ENCODE data around the gene CH25H. TPM values are rescaled to one million over a fixed set of nuclear protein-coding genes. Genes with fewer than 3 reads are reported as not detected.

Gene CH25H
- total RNA-seq, 2 donors from 2014 or later, result 1.0 to 2.0 TPM

- H3K27me3 ChIP-seq, result no peaks in the 10 kb centered on the region
- TF ChIP-seq CTCF (IDR thresholded peaks at IDR 0.05), result no peak
- H3K4me1 ChIP-seq, result no peaks in the 10 kb centered on the region
- intact Hi-C loops (cut with DNase I), result no loop called here
- DNase-seq, result peak in 1 of 4 donors; percentile 42
- no peak for ATAC-seq
- H3K9me3 ChIP-seq, result no peaks in the 10 kb centered on the region
- H3K36me3 ChIP-seq (replicated peaks in 1 of 2; ENCODE audit: insufficient read depth in 1 of 2, low read depth in 2 of 2), result peaks cover 0 to 3% of the 10 kb centered on the region in 2 donors
- H3K4me3 ChIP-seq, result no peak overlapping the region
- 49 to 87% methylated on average over 8 of the region's 8 CpGs for WGBS, 2 donors
- H3K27ac ChIP-seq, result peak overlapping the region in 2 of 4 donors; percentile 12 to 47
Observed at GRCh38 chr10:89242840-89243568, 35.9 kb upstream of the CH25H start.

- no peaks in the 10 kb centered on the region for H3K9me3 ChIP-seq
- intact Hi-C loops (cut with DNase I), result no loop called here
- H3K36me3 ChIP-seq (replicated peaks in 1 of 2; ENCODE audit: insufficient read depth in 1 of 2, low read depth in 2 of 2), result peaks cover 0 to 3% of the 10 kb centered on the region in 2 donors
- no peak for ATAC-seq
- no peaks in the 10 kb centered on the region for H3K27me3 ChIP-seq
- DNase-seq, result no peak
- no peaks in the 10 kb centered on the region for H3K4me1 ChIP-seq
- H3K4me3 ChIP-seq, result no peak overlapping the region
- TF ChIP-seq CTCF (IDR thresholded peaks at IDR 0.05) (no peak), POLR2A (IDR thresholded peaks at IDR 0.05) (no peak)
- H3K27ac ChIP-seq, result peak overlapping the region in 1 of 4 donors; percentile 47
Observed at GRCh38 chr10:89242345-89242684, 35.2 kb upstream of the CH25H start.

GRCh38 chr10:89241486-89242344 lies 34.6 kb upstream of the CH25H start:
- 82 to 85% methylated on average over 3 of the region's 3 CpGs for WGBS, 2 donors
- peaks cover 0 to 3% of the 10 kb centered on the region in 2 donors for H3K36me3 ChIP-seq (replicated peaks in 1 of 2; ENCODE audit: insufficient read depth in 1 of 2, low read depth in 2 of 2)
- no peaks in the 10 kb centered on the region for H3K9me3 ChIP-seq
- no peak for TF ChIP-seq CTCF (IDR thresholded peaks at IDR 0.05)
- no peak for TF ChIP-seq POLR2A (IDR thresholded peaks at IDR 0.05)
- no peaks in the 10 kb centered on the region for H3K4me1 ChIP-seq
- peak overlapping the region in 1 of 4 donors; percentile 47 for H3K27ac ChIP-seq
- ATAC-seq (peak; percentile 27), DNase-seq (peak in 1 of 4 donors; percentile 23)
- intact Hi-C loops (cut with DNase I), result no loop called here
- H3K27me3 ChIP-seq, result no peaks in the 10 kb centered on the region
- H3K4me3 ChIP-seq, result no peak overlapping the region

- Histone ChIP-seq H3K27me3 (no peaks in the 10 kb centered on the region), H3K27ac (no peak overlapping the region), H3K4me1 (no peaks in the 10 kb centered on the region), H3K9me3 (no peaks in the 10 kb centered on the region), H3K4me3 (no peak overlapping the region), H3K36me3 (replicated peaks in 1 of 2; ENCODE audit: insufficient read depth in 1 of 2, low read depth in 2 of 2) (peaks cover 0 to 3% of the 10 kb centered on the region in 2 donors)
- intact Hi-C loops (cut with DNase I), result no loop called here
- TF ChIP-seq POLR2A (IDR thresholded peaks at IDR 0.05), result no peak
- DNase-seq, result no peak
- WGBS, 2 donors, result 81 to 92% methylated on average over 3 of the region's 3 CpGs
- no peak for ATAC-seq
Observed at GRCh38 chr10:89241026-89241425, 33.9 kb upstream of the CH25H start.

GRCh38 chr10:89240519-89240918 lies 33.4 kb upstream of the CH25H start:
- no peak overlapping the region for H3K27ac ChIP-seq
- no peak for TF ChIP-seq POLR2A (IDR thresholded peaks at IDR 0.05)
- ATAC-seq (no peak), DNase-seq (no peak)
- intact Hi-C loops (cut with DNase I), result no loop called here
- H3K4me1 ChIP-seq, result no peaks in the 10 kb centered on the region
- H3K4me3 ChIP-seq, result no peak overlapping the region
- WGBS, 2 donors, result 39 to 79% methylated on average over 3 of the region's 3 CpGs
- peaks cover 0 to 3% of the 10 kb centered on the region in 2 donors for H3K36me3 ChIP-seq (replicated peaks in 1 of 2; ENCODE audit: insufficient read depth in 1 of 2, low read depth in 2 of 2)
- no peaks in the 10 kb centered on the region for H3K27me3 ChIP-seq
- H3K9me3 ChIP-seq, result no peaks in the 10 kb centered on the region

All from body of pancreas (tissue), 4 donors.